ENCODE data around the gene BHLHA15.

Gene BHLHA15

GRCh38 chr7:98211221-98211675 is at the start of gene BHLHA15:
TSS of gene BHLHA15 (plus strand) at chr7:98211439. CDS start at chr7:98212310, 871 bp downstream.
- DNase-seq = peak in 1 of 2 experiments; percentile 72

- DNase-seq = no peak
These were observed 48.5 kb upstream of the BHLHA15 start for GRCh38 chr7:98162758-98163157.

GRCh38 chr7:98163269-98163668 is 48.0 kb upstream of the BHLHA15 start:
- DNase-seq = no peak

GRCh38 chr7:98163704-98164494 is 47.3 kb upstream of the BHLHA15 start:
- no peak for DNase-seq

- peak; percentile 34 to 80 for DNase-seq
These were observed 45.2 kb upstream of the BHLHA15 start for GRCh38 chr7:98165827-98166667.

GRCh38 chr7:98166668-98166970 is 44.6 kb upstream of the BHLHA15 start:
- DNase-seq = no peak

GRCh38 chr7:98167653-98168052 is 43.6 kb upstream of the BHLHA15 start:
- DNase-seq = no peak

- peak; percentile 46 to 87 for DNase-seq
These were observed 42.9 kb upstream of the BHLHA15 start for GRCh38 chr7:98168181-98168903.

GRCh38 chr7:98168904-98169621 is 42.2 kb upstream of the BHLHA15 start:
- no peak for DNase-seq

GRCh38 chr7:98170966-98171365 is 40.3 kb upstream of the BHLHA15 start:
- no peak for DNase-seq

- no peak for DNase-seq
These were observed 39.8 kb upstream of the BHLHA15 start for GRCh38 chr7:98171449-98171848.

- no peak for DNase-seq
These were observed 36.6 kb upstream of the BHLHA15 start for GRCh38 chr7:98174334-98175259.

- no peak for DNase-seq
These were observed 35.8 kb upstream of the BHLHA15 start for GRCh38 chr7:98175260-98175940.

GRCh38 chr7:98177553-98177952 is 33.7 kb upstream of the BHLHA15 start:
- peak in 1 of 2 experiments; percentile 9 for DNase-seq

GRCh38 chr7:98178321-98178720 is 32.9 kb upstream of the BHLHA15 start:
- DNase-seq = no peak

- no peak for DNase-seq
These were observed 32.3 kb upstream of the BHLHA15 start for GRCh38 chr7:98178762-98179490.

GRCh38 chr7:98180751-98181150 is 30.5 kb upstream of the BHLHA15 start:
- no peak for DNase-seq

- no peak for DNase-seq
These were observed 26.1 kb upstream of the BHLHA15 start for GRCh38 chr7:98185101-98185500.

- DNase-seq = no peak
These were observed 24.6 kb upstream of the BHLHA15 start for GRCh38 chr7:98186452-98187137.

GRCh38 chr7:98187138-98187502 is 24.1 kb upstream of the BHLHA15 start:
- no peak for DNase-seq
